Endothelial cell of umbilical vein (primary cell): Measurements from ENCODE around the gene RECQL.

Experiments used
- CTCF ChIP-seq, 2 donors: IDR thresholded peaks; 1 replicate in 1 of 2; 2 replicates in 1 of 2; pipeline ENCODE4 v1.5.1; 2011; ENCODE audit warnings: low read length in 2 of 2, mild to moderate bottlenecking in 2 of 2, moderate library complexity in 2 of 2, control low read depth in 1 of 2, inconsistent platforms in 1 of 2, low read depth in 1 of 2; ENCODE audit not compliant: insufficient read depth in 1 of 2; ENCODE audit errors: extremely low read depth in 1 of 2
- EZH2 ChIP-seq: IDR thresholded peaks from 2 replicates; pipeline ENCODE4 v1.6.1; 2012; ENCODE audit warnings: borderline replicate concordance, low read depth, mild to moderate bottlenecking, moderate library complexity, low read length, inconsistent platforms; ENCODE audit not compliant: severe bottlenecking
- GATA2 ChIP-seq: IDR thresholded peaks from 2 replicates; pipeline ENCODE4 v1.7.0; 2011; ENCODE audit warnings: low read depth, mild to moderate bottlenecking, moderate library complexity, mixed read lengths, low read length; ENCODE audit not compliant: insufficient read length, insufficient read depth
- JUN ChIP-seq: IDR thresholded peaks from 2 replicates; pipeline ENCODE4 v1.6.1; 2011; ENCODE audit warnings: borderline replicate concordance, low read depth; ENCODE audit not compliant: insufficient read length, insufficient read depth
- MAX ChIP-seq: IDR thresholded peaks from 2 replicates; pipeline ENCODE4 v1.6.1; 2011; ENCODE audit not compliant: insufficient read depth, insufficient read length
- MYC ChIP-seq: IDR thresholded peaks from one replicate; pipeline ENCODE4 v1.6.1; 2011; ENCODE audit warnings: mild to moderate bottlenecking, low read depth, low read length
- POLR2A ChIP-seq: IDR thresholded peaks from 2 replicates; pipeline ENCODE4 v1.6.1; 2012; ENCODE audit warnings: low read depth, mild to moderate bottlenecking, control low read depth, low read length
- POLR2AphosphoS5 ChIP-seq: IDR thresholded peaks from 2 replicates; pipeline ENCODE4 v1.6.1; 2012; ENCODE audit warnings: low read depth, mild to moderate bottlenecking, control low read depth, low read length, moderate library complexity; ENCODE audit not compliant: insufficient read depth

- TF ChIP-seq CTCF (IDR thresholded peaks at IDR 0.05; ENCODE audit: extremely low read depth in 1 of 2, insufficient read depth in 1 of 2, low read depth in 1 of 2, low read length in 2 of 2): no peak
- no peak for TF ChIP-seq POLR2A
- TF ChIP-seq POLR2AphosphoS5: no peak
- no peak for TF ChIP-seq MAX
- TF ChIP-seq JUN: no peak
- no peak for TF ChIP-seq EZH2
- no peak for TF ChIP-seq MYC
- TF ChIP-seq GATA2: no peak
Measured at GRCh38 chr12:21429994-21430393, 71.4 kb downstream of the RECQL start.
